Fibroblast of skin of scalp (primary cell): ENCODE measurements around the gene SLC16A3.
"Not testable (repeated sequence)": the region's sequence is repeated elsewhere in the genome, so short reads cannot be mapped to it uniquely, and the experiment has no call there.

ENCODE experiments used
- DNase-seq: peaks from one replicate; pipeline ENCODE4 v3.0.0-alpha.2; 2013

SLC16A3 gene

DNA sequence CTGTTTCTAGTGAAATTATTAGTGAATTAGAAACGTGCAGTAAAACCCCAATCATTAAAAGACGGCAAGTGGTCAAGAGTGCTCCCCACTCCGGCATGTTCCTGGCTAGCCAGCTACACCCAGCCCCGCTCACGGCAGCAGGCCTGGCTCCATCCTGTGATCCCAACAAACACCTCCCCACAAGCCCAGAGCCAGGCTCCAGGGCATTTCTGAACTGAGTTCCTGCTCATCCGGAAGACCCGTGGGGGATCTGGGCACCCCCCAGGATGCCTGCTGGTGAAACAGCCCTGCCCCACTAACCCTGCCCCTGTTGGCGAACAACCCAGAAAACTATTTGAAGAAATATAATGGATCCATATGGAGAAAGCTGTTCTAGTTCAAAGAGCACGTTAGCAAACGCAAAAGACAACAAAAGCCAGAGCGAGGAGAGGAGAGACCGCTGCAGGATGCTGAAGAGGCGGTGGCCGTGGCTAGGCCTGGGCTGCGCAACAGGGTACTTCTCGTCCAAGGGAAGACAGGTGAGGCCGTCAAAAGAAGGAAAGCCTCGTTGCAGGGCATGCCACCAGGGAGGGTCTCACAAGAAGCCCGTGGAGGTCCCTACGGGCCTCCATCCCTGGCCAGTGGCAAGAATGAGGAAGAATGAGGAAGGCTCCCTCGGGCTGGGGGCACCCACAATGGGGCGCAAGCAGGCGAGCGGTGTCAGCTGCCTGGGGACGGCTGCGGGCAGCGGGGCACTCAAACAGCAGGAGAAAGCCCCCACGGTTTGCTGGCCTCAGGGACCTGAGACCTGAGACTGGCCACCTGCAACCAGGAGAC, 19.2 kb downstream of the SLC16A3 start:
- DNase-seq: peak; percentile 38

DNA sequence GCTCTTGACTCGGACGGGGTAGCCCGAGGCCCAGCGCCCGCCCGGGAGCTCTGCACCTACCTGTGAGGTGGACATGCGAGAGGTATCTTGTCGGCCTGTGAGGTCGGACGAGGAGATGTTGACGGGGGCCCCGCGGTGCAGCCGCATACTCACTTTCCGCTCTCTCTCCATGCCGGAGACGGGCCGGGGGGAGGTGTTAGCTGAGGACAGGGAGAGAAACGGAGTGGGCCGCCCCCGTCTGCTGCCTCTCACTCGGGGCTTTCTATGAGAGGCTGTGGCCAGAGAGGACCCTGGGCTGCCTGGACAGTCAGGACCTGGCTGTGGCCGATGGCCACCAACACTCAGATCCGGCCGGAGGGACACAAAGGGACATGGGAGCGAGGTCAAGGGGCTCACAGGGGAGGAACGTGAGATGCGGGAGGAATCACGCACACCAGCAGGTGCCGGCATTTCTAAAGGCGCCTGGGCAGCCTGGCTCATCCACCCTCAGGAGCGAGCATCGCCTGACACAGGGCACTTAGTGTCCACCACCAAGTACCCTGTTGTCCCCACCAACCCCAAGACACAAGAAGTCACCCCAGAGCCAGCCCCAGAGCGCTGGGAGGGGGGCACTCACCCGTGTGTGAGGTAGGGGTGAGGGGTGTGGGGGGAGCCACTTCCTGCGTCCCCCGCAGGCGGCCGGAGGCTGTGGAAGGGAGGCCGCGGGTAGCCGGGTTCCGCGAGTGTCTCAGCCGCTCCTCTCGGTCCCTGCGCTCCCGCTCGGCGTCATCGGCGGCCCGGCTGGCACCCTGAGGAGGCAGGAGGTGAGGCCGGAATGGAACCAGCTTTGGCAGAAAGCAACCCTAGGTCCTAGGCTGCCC, 20.2 kb downstream of the SLC16A3 start:
- DNase-seq: peak; percentile 9

DNA sequence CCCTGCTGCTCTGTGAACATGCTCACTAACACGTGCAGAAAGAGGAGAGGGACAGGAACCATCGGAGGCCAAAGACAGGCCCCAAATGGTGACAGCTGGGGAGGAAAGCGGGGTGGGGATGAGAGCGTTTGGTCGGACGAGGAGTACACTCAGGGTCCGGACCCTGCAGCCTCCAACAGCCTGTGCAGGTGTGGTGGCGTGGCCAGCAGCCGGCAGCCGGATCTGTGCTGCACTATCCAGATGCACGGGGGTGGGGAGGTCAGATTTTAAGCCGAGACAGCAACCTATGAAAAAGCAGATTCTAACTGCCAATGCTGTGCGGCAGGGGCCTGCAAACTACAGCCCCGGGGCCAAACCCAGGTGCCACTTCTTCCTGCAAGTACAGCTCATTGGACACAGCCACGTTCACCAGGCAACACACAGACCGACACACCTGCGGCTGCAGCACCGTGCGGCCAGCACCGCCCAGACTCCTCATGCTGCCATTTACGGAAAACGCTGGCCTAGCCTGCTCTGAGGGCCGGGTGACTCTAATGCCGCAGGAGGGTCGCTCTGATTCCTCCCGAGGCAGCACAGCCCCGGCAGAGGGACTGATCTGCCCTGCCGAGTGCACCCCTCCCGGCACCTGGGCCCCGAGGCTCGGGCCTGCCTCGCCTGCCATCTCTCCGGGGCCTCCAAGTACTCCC, 21.2 kb downstream of the SLC16A3 start:
- DNase-seq: no peak

DNA sequence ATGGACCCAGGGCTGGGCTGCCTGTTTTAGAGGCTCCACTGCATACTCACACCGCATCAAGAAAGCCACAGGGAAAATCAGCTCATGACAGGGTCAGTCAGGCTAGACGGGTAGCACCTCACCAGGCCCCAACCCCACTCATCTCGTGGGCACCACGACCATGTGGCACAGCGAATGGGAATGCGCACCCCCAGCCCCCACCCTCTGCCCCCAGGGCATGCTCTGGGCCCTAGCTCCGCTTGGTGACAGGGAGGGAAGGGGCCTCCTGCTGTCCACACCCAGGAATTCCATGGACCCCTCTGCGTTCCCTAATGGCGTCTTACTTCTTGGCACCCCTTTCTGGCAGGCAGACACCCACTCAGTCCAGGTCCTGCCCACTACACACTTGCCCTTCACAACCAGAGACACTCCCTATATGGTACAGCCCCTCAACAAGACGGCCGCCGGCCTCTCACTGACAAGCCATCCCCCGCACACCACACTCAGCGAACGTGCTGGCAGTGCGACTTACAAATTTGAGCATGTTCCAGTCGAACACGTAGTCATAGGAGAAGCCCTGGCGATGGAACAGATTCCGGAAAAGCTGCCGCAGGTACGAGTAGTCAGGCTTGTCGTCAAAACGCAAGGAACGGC, 22.1 kb downstream of the SLC16A3 start:
- DNase-seq: no peak

DNA sequence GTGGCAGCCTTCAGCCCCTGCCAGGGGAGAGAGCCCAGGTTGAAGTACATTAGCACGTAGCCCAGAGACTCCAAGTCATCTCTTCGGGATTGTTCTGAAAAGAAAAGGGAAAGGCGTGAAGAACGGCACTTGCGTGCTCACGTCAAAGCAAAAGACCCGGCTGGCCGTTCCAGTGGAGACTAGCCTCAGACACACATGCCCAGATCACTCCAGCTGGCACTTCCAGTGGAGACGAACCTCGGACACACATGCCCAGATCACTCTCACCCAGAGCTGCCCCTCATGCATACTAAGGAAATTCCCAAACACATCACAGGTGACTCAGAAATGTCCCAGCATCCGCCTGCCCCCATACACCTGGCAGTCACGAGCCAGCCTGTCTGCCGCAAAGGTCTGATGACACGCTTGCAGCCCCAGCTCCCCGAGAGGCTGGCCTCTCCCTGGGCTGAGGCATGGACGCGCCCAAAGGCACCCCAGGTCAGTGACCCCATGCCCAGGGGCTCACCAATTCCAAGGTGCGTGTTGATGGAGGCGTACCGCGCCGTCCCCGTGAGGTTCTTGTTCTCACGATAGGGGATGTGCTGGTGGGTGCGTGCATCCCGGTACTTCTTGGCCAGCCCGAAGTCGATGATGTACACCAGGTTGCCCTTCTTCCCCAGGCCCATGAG, 23.8 kb downstream of the SLC16A3 start:
- DNase-seq: no peak

DNA sequence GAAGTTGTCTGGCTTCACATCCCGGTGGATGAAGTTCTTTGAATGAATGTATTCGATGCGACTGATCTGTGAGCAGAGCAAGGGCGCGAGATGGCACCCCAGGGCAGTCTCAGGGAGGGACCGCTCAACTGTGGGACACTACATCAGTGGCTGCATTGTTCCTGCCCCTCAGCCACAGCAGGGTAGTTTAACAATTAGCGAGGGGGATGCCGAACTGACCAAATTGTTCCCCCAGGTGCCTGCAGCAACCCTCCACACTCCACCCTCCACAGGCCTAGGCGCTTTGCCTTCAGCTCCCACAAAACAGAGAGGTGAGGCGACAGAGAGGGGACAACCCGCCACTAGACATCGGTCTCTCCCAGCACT, 24.3 kb downstream of the SLC16A3 start:
- no peak for DNase-seq

DNA sequence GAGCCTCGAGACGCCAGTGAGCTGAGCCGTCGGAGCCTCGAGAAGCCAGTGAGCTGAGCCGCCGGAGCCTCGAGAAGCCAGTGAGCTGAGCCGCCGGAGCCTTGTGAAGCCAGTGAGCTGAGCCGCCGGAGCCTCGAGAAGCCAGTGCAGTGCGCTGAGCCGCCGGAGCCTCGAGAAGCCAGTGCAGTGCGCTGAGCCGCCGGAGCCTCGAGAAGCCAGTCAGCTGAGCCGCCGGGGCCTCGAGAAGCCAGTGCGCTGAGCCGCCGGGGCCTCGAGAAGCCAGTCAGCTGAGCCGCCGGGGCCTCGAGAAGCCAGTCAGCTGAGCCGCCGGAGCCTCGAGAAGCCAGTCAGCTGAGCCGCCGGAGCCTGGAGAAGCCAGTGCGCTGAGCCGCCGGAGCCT, 25.3 kb downstream of the SLC16A3 start:
- not testable (repeated sequence) for DNase-seq

DNA sequence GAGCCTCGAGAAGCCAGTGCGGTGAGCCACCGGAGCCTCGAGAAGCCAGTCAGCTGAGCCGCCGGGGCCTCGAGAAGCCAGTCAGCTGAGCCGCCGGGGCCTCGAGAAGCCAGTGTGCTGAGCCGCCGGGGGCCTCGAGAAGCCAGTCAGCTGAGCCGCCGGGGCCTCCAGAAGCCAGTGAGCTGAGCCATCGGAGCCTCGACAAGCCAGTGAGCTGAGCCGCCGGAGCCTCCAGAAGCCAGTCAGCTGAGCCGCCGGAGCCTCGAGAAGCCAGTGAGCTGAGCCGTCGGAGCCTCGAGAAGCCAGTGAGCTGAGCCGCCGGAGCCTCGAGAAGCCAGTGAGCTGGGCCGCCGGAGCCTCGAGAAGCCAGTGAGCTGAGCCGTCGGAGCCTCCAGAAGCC, 25.9 kb downstream of the SLC16A3 start:
- DNase-seq: not testable (repeated sequence)

DNA sequence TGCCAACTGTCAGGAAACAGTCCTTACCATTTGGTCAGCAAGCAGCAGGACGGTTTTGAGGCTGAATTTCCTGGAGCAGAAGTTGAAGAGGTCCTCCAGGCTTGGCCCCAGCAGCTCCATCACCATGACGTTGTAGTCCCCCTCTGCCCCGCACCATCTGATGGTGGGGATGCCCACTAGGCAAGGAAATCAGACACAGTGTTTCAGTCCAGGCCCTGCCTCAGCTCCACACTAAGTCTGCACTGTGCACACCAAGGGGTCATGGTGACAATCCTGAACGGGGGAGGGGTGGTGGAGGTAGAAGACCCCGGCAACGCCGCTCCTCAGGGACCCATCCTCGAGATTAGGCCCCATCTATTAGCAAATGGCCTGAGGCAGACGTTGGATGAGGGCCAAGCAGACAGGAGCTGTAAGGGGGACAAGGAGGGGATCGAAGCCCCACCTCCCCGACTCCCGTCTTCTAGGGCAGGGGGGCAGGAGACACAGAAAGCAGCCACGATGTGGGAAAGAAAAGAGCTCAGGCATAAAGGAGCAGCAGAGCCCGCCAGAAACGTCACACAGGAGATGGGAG, 26.6 kb downstream of the SLC16A3 start:
- DNase-seq: no peak

DNA sequence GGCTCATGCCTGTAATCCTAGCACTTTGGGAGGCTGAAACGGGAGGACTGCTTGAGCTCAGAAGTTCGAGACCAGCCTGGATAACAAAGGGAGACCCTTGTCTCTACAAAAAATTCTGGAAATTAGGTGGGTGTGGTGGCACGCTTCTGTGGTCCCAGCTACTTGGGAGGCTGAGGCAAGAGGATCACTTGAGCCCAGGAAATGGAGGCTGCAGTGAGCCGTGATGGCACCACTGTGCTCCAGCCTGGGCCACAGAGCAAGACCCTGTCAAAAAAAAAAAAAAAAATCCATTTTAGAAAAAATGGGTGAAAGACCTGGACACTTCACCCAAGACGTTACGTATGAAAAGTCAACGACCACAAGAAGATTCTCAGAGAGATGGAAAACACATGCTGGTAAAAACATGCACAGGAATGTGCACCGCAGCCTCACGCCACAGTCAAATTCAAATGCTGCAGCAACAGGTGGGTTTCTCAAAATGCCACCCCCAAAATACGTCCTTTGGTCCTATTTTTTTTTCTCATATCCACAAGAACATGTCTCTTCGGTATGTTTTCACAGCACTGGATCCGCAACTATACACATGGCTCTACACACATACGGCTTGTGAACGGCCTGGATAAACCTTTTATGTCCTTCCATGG, 27.5 kb downstream of the SLC16A3 start:
- DNase-seq: no peak

DNA sequence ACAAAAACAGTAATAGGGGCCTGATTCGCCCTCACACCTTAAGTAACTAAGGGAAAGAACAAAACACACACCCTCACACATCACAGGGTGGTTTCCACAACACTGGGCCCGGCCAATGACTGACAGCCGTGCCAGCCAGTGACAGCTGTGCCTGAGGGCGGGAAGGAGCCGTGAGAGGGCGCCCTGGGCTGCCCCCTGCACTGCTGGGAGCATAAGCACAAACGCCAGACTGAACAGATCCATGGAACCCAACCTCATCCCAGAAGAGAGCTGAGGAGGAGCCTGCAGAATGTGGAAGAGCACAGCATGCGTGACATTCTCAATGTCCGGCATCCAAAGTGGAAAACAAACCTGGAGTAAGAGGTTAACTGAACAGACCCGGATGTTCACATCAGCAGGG, 28.6 kb downstream of the SLC16A3 start:
- peak; percentile 52 for DNase-seq

DNA sequence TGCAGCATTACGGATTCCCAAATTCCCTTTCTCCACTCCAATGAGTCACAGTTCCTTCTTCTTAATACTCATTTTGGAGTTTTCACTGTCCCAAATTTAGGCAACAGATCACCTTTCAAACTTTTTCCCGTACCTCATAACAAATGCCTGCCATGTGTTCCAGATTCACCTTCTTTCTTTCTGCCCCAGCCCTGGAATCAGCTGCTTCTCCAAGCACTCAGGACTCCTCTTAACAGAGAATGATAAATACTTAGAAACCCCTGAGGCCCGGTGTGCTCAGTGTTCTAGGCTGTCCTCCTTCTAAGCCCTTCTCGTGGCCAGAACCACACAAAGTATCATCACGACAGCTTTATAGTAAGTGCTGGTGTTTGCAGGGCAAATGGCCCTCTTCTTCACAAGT, 29.7 kb downstream of the SLC16A3 start:
- no peak for DNase-seq

DNA sequence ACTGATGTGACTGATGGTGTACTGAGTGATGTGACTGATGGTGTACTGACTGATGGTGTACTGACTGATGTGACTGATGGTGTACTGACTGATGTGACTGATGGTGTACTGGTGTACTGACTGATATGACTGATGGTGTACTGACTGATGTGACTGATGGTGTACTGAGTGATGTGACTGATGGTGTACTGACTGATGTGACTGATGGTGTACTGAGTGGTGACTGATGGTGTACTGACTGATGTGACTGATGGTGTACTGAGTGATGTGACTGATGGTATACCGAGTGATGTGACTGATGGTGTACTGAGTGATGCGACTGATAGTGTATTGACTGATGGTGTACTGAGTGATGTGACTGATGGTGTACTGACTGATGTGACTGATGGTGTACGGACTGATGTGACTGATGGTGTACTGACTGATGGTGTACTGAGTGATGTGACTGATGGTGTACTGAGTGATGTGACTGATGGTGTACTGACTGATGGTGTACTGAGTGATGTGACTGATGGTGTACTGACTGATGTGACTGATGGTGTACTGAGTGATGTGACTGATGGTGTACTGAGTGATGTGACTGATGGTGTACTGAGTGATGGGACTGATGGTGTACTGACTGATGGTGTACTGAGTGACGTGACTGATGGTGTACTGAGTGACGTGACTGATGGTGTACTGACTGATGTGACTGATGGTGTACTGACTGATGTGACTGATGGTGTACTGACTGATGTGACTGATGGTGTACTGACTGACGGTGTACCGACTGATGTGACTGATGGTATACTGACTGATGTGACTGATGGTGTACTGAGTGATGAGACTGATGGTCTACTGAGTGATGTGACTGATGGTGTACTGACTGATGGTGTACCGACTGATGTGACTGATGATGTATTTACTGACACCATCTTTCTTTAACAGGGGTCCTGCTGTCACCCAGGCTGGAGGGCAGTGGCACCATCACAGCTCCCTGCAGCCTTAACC, 31.4 kb downstream of the SLC16A3 start:
- not testable (repeated sequence) for DNase-seq

DNA sequence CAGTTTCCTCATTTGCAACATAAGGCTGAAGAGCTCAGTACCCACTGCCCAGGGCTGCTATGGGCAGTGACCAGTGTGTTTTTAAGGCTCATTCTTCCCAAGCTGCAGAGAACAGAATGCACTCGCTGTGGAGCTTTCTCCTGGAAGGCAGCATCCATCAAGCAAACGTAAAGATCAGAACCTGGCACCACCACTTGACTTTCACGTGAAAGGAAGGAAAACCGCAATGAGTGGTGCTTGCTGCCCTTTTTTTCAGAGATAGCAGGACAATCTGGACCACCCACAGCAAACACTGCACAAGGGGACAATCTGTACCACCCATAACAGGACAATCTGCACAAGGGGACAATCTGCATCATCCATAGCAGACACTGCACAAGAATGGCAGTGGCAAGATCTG, 33.5 kb downstream of the SLC16A3 start:
- DNase-seq: no peak

DNA sequence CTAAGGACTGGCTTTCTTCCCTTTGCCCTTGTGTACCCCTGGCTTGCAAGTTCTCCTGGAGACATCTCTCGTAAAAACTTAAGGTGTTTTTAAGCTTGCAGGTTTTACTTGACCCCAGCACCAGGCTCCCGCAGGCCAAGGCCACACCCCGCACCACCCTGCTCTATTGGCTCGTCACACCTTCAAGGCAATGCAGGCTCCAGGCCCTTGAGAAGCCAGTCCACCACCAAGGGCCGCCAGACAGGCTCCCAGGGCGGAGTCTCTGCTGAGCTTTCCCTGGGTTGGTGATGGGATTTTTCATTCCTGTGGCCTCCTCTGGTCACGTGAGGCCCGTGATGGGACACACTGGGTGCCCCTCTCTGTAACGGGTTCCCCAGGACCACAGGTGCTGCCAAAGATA, 34.8 kb downstream of the SLC16A3 start:
- no peak for DNase-seq

DNA sequence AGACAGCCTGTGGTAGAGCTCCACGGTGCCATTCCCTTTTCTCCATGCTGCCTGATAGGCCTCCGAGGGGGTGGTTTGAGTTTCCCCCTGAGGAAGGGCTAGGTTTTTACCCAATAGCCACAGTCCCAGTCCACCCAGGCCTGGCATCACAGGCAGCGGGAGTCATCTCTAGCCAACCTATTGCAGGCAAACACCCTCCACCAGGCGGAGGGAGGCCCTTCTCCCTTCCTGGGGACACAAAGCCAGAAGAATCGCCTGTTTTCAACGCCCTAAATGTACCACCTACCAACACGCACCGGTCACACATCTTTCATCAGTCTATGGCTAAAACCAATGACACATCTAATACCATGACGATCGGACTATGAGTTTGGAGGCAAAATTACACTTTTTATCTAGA, 37.3 kb downstream of the SLC16A3 start:
- no peak for DNase-seq

DNA sequence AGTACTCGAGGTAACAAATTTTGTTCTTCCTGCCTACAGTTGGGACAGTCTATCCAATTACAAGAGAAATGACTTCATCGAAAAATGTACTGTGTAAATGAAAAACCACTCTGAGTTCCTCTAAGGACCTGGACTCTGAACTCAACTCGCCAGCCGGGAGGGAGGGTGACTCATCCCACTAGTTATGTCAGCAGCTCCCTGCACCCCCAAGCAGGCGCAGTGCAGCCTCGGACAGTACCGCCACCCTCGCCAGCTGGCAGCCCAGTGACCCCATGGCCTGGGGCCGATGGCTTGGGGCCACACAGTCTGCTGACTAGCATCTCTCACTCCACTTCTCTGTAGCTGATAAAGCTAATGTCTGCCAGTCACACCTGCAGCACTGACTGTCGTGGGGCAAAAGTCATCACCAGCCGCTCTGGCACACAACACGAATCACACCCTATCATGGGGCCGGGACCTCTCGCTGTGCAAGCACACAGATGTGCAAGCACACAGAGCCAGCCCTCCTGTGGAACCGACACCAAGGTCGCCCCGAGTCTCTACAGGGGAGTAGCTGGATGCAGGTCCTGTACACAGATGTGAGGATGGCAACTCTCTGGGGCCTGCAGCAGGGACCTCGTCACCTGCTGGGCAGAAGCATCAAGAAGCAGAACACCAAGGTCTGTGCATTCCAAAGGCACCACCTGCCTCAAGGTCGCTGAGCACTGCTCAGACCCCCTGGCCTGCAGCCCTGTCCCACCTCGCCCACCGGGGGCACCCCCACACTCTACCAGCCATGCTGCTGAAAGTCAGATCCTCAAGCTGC, 38.9 kb downstream of the SLC16A3 start:
- peak; percentile 90 for DNase-seq

DNA sequence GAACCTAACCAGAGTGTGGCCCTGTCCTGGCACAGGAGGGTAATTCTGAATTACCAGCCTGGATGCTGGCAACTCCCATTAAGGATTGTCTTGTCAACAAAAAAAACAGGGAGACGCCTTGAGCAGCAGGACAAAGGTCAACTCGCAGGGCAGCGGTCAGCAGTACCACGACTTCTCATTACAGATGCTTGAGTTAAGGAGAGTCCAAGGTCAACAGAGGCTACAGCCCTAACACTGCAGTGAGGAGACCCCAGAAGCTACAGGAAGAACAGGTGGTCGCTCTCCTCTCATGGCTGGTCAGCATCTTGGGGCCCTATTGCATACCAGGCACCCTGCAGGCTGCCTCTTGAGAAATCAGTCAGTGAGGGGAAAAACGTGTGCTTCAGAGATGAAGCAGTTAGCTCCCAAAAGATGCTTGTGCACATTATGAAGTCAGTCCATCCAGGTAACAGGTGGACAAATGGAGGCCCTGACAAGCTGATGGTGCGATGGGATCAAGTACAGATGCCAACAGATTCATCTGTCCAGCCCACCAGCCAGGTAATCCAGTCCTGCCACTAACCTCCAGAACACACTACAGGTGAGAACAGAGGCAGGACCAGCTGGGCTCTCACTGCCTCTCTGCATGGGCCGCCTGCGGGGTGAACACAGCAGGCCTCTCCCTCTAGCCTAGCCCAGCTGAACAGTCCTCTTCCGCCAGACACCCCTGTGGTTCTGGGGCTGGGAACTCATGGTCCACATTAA, 40.5 kb downstream of the SLC16A3 start:
- DNase-seq: no peak
